NCI-H2107 treated with DMSO at 0.1 percent for 48 hours (cell line): Measurements from ENCODE around the gene GFER.

Source experiments
- DNase-seq: peaks from one replicate; lab custom pipeline; 2025; ENCODE audit not compliant: unreplicated experiment; lab: John Stamatoyannopoulos, UW

GFER gene

DNA sequence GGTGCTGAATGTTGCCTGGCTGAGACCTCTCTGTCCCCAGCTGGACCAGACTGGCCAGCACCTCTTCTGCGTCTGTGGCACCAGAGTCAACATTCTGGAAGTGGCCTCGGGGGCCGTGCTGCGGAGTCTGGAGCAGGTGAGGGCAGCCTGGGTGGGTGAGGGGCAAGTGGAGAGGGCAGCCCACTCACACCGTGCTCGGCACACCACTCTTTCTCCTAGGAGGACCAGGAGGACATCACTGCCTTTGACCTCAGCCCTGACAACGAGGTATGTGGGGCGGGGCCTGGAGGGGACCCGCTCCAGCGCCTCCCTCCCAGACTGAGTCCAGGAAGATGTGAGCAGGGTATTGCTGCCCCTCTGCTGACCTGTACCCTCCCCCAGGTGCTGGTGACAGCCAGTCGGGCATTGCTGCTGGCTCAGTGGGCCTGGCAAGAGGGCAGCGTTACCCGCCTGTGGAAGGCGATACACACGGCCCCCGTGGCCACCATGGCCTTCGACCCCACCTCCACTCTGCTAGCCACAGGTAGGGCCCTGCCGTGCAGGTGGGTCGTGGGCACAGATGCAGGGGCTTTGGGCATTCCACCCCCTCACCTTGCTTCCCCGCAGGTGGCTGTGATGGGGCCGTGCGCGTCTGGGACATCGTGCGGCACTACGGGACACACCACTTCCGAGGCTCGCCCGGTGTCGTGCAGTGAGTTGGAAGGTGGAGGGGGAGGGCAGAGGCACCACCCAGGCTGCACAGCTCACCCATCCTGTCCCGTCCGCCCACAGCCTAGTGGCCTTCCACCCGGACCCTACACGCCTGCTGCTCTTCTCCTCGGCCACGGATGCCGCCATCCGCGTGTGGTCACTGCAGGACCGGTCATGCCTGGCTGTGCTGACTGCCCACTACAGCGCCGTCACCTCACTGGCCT lies 9.6 kb upstream of the GFER start:
- no peak for DNase-seq

GRCh38 chr16:1975432-1976215 lies 8.4 kb upstream of the GFER start:
- no peak for DNase-seq

GRCh38 chr16:1976216-1976520 lies 7.8 kb upstream of the GFER start:
- DNase-seq: no peak

DNA sequence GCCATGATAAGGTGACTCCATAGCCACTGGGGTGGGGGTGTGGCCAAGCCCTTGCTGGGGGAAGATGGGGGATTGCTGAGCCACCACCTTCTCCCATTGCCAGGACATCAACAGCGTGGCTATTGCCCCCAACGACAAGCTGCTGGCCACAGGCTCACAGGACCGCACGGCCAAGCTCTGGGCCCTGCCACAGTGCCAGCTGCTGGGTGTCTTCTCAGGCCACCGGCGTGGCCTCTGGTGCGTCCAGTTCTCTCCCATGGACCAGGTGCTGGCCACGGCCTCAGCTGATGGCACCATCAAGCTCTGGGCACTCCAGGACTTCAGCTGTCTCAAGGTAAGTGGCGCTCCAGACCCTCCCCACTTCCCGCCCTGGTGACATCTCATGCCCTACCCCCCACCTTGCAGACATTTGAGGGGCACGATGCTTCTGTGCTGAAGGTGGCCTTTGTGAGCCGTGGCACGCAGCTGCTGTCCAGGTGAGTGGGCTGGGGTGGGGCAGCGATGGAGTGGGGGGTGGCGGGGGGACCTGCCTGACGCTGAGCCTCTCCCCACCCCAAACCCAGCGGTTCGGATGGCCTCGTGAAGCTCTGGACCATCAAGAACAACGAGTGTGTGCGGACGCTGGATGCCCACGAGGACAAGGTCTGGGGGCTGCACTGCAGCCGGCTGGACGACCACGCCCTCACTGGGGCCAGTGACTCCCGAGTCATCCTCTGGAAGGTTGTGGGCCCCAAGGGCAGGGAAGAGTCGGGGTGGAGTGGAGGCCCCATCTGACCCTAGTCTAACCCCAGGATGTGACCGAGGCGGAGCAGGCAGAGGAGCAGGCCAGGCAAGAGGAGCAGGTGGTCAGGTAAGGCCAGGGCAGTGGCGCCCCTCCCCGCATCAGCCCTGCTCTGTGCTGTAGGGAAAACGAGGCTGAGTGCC lies 6.8 kb upstream of the GFER start:
- no peak for DNase-seq

- no peak for DNase-seq
Observed at GRCh38 chr16:1977875-1978268, 6.1 kb upstream of the GFER start.

DNA sequence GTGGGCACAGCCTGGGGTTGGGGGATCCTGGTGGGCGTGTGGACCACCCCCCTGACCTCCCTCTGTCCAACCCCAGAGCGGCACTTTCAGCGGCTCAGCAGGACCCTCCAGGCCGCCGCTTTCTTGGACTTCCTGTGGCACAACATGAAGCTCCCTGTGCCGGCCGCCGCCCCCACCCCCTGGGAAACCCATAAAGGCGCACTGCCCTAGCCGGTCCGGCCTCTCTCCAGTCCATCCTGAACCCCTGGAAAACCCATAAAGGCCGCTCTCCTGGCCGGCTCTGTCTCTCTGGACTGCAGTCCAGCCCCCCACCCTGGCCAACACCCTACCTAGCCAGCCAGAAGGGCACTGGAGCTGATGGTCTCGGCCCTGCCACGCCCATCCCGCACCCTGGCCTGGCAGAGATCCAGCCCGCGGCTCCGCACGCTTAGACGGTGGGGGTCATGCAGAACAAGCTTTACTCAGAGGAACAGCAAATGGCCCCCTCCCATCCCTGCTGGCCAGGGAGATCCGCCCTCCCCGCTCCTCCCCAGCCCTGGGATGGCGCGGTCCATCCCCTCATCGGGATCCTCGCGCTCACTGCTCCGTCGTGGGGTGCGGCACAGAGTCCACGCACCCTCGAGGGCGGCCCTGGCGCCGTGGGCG lies 5.4 kb upstream of the GFER start:
- DNase-seq: no peak

DNA sequence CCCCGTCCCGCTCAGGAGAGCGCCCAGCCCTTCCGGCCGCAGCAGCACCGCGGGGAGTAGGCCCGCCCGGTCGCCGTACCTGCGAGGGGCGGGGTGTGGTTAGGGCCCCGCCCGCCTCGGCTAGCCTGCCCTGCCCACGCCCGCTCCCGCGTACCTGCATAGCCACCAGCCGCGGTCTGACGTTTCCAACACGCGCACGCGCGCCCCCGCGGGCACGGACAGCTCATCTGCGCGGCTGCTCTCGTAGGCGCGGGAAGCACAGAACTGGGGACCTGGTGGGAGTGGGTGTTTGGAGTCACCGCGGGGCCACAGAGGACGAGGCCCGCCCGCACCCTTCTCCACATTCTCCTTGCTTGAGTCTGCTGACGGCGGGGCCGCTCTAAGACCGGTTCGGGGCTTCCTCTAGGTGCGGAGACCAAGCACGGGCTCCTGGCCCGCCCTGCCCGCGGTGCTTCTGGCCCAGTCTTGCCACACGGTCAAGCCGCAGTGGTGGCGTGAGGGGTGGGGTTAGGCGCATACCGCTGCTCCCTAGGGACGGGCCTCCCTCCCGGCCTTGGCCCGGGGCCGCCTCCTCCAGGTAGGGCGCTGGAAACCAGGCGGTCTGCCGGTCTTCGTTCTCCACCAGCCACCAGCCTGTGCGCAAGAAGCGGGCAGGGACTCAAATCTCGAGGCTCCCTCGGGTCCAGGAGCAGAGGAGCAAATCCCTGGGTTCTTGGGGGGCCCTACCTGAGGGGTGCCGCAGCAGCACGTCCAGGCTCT lies 4.5 kb upstream of the GFER start:
- DNase-seq: no peak

DNA sequence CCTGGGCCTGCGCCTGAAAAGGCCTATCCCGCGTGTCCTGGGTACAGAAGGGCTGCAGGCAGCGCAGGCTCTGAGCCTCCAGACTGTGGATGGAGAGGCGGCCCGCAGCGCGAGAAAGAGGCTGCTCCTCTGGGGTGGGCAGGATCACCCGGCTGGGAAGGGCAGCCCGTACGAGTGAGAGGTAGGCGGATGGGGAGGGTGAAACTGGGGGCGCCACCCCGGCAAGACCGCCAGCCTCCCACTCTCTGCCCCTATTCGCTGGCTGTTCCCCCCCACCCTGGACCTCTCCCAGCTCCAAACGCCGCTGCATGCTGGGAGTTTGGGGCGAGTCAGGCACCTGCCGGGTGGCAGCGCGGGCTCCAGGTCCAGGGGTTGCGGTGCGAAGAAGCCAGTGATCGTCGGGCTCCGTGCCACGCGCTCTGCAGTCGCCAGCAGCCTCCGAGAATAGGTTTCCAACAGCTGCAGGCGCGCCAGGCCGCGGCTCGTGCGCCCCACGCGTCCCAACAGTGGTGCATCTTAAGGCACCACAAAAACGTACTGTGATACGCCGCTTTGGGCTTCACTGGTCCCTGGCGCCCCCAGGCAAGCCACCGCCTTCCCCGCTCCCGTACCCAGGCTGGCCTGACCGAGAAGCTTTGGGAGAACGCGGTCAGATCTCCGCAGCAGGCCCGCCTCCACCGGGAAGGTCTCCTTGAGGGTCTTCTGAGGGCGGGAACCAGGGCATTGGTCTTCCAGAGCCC lies 3.8 kb upstream of the GFER start:
- DNase-seq: no peak

DNA sequence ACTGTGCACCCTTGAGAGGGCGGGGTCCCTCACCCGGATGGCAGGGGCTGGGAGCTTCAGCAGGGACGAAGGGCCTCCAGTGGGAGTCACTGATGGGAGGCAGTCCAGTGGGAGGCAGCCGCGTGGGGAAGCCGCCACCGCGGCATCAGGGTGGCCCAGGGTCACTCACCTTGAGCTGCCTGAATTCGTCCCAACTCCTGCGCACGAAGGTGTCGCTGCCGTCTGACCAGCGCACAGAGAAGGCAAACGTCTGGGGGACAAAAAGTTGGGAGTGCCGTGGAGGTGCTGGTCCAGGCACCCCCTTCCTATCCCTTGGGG lies 3.3 kb upstream of the GFER start:
- DNase-seq: no peak

- DNase-seq: no peak
Observed at GRCh38 chr16:1981398-1981836, 2.6 kb upstream of the GFER start, which contains the start of gene NOXO1. Gene NOXO1, minus strand, starts transcription at chr16:1981469. Its CDS starts 290 bp downstream, at chr16:1981179.

DNA sequence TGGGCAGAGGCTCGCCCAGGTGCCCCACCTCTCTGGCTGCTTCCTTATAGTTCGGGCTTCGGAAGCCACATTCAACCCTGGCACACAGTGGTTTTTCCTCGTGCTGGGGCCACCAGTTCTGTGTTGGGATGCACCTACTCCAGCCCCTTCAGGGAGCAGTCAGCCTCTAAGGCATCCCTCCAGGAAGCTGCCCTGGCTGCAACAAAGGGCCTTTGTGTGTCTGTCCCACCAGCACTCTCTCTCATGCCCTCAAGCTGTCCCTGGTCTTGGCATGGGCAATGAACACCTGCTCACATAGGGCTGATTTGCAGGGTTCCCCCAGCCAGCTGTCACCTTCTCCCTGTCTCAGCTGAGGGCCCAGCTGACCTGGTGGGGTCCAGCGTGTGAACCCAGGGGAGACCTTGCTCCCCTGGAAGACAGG lies 2.0 kb upstream of the GFER start:
- no peak for DNase-seq

DNA sequence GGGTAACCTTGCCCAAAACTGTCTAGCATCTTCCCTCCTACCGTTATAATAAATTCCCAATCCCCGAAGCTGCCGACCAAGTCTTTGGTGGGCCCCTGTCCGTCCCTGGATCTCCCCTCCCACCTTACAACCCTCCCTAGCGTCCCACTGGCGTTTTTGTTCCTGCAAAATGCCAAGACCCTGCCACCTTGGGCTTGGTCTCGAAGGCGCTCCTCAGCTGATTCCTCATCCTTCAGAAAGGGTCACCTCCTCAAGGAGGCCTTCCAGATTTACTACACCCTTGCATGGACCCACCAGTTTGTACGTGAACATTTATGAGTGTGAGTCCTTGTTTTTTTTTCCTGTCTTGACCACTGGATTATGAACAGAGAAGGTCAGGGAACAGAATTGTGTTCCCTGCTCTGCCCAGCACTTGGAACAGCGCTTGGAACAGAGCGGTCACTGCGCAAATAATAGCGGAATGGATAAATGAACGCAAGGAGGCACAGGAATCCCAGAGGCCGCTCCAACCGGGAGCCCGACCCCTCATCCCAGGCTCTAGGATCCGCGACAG lies 926 bp upstream of the GFER start:
- no peak for DNase-seq

DNA sequence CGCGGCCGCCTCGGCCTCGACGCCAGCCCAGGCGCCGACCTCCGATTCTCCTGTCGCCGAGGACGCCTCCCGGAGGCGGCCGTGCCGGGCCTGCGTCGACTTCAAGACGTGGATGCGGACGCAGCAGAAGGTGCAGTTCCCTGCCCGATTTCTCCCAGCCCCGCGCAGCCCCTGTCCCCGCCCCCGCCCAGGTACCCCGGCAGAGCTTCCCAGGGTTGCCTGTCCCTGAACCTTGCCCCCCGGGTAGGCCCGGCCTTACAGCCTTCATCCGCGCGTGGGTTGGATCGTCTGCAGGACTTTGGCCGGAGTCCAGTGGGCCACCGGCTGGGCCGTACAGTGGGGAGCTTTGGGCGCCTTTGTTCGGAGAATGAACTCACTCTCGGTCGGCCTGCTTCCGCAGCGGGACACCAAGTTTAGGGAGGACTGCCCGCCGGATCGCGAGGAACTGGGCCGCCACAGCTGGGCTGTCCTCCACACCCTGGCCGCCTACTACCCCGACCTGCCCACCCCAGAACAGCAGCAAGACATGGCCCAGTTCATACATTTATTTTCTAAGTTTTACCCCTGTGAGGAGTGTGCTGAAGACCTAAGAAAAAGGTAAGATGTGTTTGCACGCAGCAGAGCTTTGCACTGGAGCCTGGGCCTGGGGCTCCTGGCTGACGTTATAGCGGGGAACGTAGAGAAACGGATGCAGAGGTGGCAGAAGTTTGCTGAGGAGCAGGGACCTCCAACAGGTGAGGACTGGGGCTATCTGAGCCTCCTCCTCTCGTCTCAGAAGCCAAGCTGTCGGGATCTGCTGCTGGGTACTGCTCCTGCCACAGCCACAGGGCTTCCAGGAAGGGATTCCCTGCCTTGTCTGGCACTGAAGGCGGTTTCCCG lies 593 bp downstream of the GFER start:
- no peak for DNase-seq

DNA sequence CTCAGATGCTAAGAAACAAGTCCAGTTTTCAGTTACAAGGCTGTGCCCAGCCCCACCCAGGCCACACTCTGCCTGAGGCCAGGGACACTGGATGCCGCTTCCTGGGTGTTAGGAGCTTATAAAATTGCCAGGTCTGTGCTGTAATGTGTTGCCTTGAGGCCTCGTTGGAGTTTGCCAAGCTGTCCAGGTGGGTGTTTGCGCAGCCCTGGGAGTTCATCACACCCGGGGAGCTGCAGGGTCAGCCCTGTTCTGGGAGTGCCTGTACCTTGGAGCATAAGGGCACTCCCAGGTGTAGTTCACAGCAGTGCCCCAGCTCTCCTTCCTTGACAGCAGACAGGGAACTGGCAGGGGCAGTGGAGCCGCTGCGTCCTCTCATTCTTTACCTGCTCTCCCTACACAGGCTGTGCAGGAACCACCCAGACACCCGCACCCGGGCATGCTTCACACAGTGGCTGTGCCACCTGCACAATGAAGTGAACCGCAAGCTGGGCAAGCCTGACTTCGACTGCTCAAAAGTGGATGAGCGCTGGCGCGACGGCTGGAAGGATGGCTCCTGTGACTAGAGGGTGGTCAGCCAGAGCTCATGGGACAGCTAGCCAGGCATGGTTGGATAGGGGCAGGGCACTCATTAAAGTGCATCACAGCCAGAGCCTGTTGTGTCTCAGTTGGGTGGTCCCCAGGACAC lies 1.6 kb downstream of the GFER start:
- no peak for DNase-seq

DNA sequence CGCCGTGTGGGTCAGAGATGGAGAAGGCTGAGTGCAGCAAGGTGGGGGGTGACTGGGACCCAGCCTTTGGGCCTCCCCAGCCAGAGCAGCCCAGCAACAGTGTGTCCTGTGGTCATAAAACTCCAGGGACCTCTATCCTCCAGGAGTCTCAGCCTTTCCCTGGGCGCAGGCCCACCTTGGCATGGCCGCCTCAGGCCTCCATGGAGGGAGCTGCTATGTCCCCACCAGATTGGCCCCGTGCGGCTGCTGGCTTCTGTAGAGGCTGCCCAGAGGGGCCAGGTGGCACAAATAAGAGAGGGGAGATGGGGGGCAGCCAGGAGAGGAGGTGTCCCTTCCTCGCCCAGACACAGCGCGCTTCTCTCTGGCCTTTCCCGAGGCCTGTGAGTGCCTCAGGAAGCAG lies 3.2 kb downstream of the GFER start:
- no peak for DNase-seq

DNA sequence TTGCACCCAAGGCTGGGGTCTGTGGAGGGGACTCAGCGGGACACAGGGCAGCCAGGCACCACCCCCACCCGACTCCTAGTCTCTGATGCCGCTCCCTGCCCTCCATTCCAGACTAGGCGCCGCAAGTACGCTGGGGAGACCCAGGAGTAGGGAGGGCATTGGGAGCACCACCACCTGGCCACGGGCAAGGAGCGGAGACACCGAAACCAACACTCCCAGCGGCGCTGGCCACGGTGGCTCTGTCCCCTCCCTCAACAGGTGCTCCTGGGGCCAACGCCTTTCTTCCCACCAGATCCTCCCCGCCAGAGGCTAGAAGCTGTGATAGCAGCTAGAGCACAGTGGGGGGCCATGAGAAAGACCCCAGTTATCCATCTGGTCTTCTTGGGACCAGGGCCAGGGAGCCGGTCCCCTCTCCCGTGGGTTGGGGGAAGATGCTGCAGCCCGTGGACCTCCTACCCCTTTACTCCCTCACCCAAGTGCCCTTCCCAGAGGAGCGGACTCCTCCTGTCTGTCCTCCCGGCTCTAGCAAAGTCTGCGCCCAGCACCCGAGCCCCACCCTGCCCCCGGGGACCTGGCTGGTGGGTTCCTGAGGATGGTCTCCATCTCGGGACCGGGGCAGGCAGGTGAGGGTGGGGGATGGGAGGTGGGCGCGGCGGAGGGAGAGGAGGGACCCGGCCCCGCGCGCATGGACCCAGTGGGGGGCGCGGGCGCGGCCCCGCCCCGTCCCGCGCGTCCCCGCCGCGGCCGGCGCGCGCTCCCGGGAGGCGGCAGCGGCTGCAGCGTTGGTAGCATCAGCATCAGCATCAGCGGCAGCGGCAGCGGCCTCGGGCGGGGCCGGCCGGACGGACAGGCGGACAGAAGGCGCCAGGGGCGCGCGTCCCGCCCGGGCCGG lies 5.5 kb downstream of the GFER start, which contains the start of gene SYNGR3:
Gene SYNGR3 (plus strand): TSS at position 762 of the 892 bp plus-strand sequence. CDS start 133 bp downstream, outside the sequence.
- peak; percentile 54 for DNase-seq

- DNase-seq: no peak
Observed at GRCh38 chr16:1990101-1990350, 6.0 kb downstream of the GFER start.
